GM19468 (cell line): ENCODE measurements around the gene ADK.

ENCODE experiments used
- ATAC-seq: cut with Tn5 transposase; IDR thresholded peaks from one replicate; pipeline ENCODE4 v1.9.1; 2021; ENCODE audit warnings: mild to moderate bottlenecking, moderate library complexity, moderate number of reproducible peaks; ENCODE audit not compliant: unreplicated experiment; ENCODE audit errors: extremely low read depth

Gene ADK

GRCh38 chr10:74752371-74753040 lies 601.5 kb downstream of the ADK start:
- no peak for ATAC-seq

DNA sequence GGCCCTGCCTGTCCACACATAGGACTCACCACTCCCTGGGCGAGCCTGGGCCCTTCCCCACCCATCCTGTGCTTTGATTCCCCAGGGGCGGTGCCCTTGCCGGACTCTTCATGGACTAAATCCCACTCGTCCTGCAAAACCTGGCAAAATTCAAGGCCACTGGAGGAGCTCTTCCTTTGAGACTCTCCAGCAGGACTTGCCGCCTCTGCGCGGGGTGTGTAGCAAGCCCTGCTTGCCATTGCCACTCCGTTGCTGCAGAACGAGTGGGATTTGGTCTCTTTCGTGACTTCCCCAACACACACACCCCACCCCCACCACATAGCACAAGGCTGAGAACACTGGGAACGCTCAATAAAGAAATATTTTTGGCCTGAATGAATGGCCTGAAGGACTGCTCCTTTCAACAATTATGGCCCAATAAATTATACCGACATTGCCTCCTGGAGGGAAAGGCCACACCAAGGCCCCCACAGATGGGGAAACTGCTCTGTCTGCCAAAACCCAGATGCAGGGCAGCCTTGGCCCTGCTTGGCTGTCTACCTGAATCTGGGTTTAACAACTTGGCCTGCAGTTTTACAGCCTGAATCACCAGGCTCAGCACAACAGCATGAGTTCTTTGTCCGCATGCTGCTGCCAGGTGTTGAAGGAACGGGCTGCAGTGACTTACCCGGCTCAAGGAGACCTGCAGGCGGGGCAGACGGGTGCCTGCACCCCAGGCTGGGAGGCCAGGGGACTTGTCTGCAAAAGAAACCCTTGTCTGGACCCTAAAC lies 602.6 kb downstream of the ADK start:
- ATAC-seq = no peak

DNA sequence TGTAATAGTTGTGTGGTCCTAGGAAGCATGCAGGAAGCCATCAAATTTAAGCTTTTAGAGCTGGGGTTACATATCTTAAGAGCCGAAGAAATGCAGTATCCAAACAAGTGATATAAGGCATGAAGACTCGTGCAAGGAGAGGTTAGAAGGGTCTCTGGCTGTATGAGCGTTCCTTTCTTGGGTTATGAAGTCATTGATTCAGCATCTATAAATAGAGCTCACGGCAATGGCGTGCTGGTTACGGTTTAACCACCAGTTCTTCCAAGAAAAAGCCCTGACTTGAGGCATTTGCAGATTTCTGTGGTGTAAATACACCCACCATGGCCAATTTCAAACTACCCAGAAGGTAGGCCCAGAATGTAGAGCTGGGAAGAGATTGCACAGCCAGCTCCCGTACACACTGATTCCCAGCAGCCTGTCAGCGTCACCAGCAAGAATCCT lies 603.4 kb downstream of the ADK start:
- ATAC-seq = no peak

GRCh38 chr10:74755273-74755672 lies 604.3 kb downstream of the ADK start:
- no peak for ATAC-seq
